NT2/D1 (cell line): ENCODE measurements around the gene NBAS.

ENCODE experiments used
- SUZ12 ChIP-seq: IDR thresholded peaks from 2 replicates; pipeline ENCODE4 v1.6.1; 2011; ENCODE audit not compliant: insufficient read length, insufficient read depth; ENCODE audit errors: extremely low read depth
- YY1 ChIP-seq: IDR thresholded peaks from 2 replicates; pipeline ENCODE4 v1.6.1; 2011; ENCODE audit not compliant: insufficient read length, insufficient read depth
- ZNF274 ChIP-seq: IDR thresholded peaks from 2 replicates; pipeline ENCODE4 v1.6.1; 2011; ENCODE audit warnings: mild to moderate bottlenecking, low read depth, low read length

DNA sequence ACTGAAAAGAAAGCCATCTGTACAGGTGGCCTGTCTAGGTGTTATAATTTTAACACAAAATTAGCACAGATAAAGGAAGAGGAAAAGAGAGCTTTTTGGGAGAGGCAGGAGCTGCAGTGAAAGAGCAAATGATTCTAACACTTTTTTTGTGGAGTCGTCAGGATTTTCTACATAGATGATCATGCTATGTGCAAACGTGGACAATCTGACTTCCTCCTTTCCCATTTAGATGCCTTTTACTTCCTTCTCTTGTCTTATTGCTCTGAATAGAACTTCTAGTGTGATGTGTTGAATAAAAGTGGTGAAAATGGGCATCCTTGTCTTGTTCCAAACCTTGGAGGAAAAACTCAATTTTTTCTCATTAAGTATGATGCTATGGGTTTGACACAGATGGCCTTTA, 334.5 kb downstream of the NBAS start:
- TF ChIP-seq SUZ12 (no peak), ZNF274 (no peak), YY1 (no peak)
